ACC112 (cell line): ENCODE results near the gene PJVK.
"Not testable (repeated sequence)": the region's sequence is repeated elsewhere in the genome, so short reads cannot be mapped to it uniquely, and the experiment has no call there.

Experiments used
- H2AFZ ChIP-seq: fragments of 200-600 bp; sonication (generic); one replicate; pipeline ENCODE4 v1.6.0; 2017; ENCODE audit warnings: antibody characterized with exemption, low read length; ENCODE audit not compliant: unreplicated experiment
- H3K27ac ChIP-seq: fragments of 200-600 bp; sonication (generic); 2 replicates; pipeline ENCODE4 v1.5.1; 2014; ENCODE audit warnings: low read depth, mild to moderate bottlenecking, antibody characterized with exemption, low read length, moderate library complexity
- H3K27me3 ChIP-seq: fragments of 200-600 bp; sonication (generic); 2 replicates; pipeline ENCODE4 v1.6.1; 2014; ENCODE audit warnings: mild to moderate bottlenecking, antibody characterized with exemption, low read length, moderate library complexity, mixed read lengths; ENCODE audit not compliant: insufficient read depth
- H3K36me3 ChIP-seq: fragments of 200-600 bp; sonication (generic); 2 replicates; pipeline ENCODE4 v1.6.1; 2016; ENCODE audit warnings: mild to moderate bottlenecking, antibody characterized with exemption, low read length, moderate library complexity, mixed read lengths; ENCODE audit not compliant: insufficient read depth
- H3K4me1 ChIP-seq: fragments of 200-600 bp; sonication (generic); one replicate; pipeline ENCODE4 v1.6.1; 2016; ENCODE audit warnings: low read length, mixed read lengths; ENCODE audit not compliant: insufficient read depth, unreplicated experiment, control insufficient read depth
- H3K4me3 ChIP-seq: fragments of 200-600 bp; sonication (generic); 2 replicates; pipeline ENCODE4 v1.5.1; 2014; ENCODE audit warnings: mild to moderate bottlenecking, low read depth, low read length
- H3K79me2 ChIP-seq: fragments of 200-600 bp; sonication (generic); one replicate; pipeline ENCODE4 v1.6.0; 2016; ENCODE audit warnings: low read length; ENCODE audit not compliant: control insufficient read depth, unreplicated experiment, insufficient read depth

Gene PJVK

GRCh38 chr2:178415979-178416378 is 35.2 kb upstream of the PJVK start:
- Histone ChIP-seq H3K27me3 (no peaks in the 10 kb centered on the region), H3K4me3 (0 out of 2 replicates have a peak overlapping the region, but pooled peaks have one; percentile 14), H3K36me3 (peaks cover 4% of the 10 kb centered on the region; the same call in 1 of the 2 replicates), H3K27ac (no peak overlapping the region), H2AFZ (no peak overlapping the region), H3K4me1 (peaks cover 16% of the 10 kb centered on the region), H3K79me2 (peaks cover 58% of the 10 kb centered on the region)

GRCh38 chr2:178417916-178418315 is 33.3 kb upstream of the PJVK start:
- Histone ChIP-seq H3K36me3 (peaks cover 15% of the 10 kb centered on the region), H3K4me1 (peaks cover 16% of the 10 kb centered on the region), H2AFZ (no peak overlapping the region), H3K27ac (no peak overlapping the region), H3K79me2 (peaks cover 76% of the 10 kb centered on the region), H3K27me3 (no peaks in the 10 kb centered on the region), H3K4me3 (no peak overlapping the region)

GRCh38 chr2:178418426-178418825 is 32.8 kb upstream of the PJVK start:
- H3K4me1 ChIP-seq = peaks cover 16% of the 10 kb centered on the region
- peaks cover 82% of the 10 kb centered on the region for H3K79me2 ChIP-seq
- H3K4me3 ChIP-seq = no peak overlapping the region
- peaks cover 20% of the 10 kb centered on the region for H3K36me3 ChIP-seq
- no peak overlapping the region for H3K27ac ChIP-seq
- H2AFZ ChIP-seq = no peak overlapping the region
- no peaks in the 10 kb centered on the region for H3K27me3 ChIP-seq

- Histone ChIP-seq H3K27ac (no peak overlapping the region), H3K4me1 (peaks cover 16% of the 10 kb centered on the region), H3K27me3 (no peaks in the 10 kb centered on the region), H3K4me3 (no peak overlapping the region), H2AFZ (no peak overlapping the region), H3K36me3 (peaks cover 20% of the 10 kb centered on the region), H3K79me2 (peaks cover 85% of the 10 kb centered on the region)
Observed at GRCh38 chr2:178419123-178419522, 32.1 kb upstream of the PJVK start.

- H3K27me3 ChIP-seq = no peaks in the 10 kb centered on the region
- H2AFZ ChIP-seq = no peak overlapping the region
- peaks cover 16% of the 10 kb centered on the region for H3K4me1 ChIP-seq
- H3K79me2 ChIP-seq = peaks cover 85% of the 10 kb centered on the region
- peaks cover 25% of the 10 kb centered on the region for H3K36me3 ChIP-seq
- no peak overlapping the region for H3K4me3 ChIP-seq
- H3K27ac ChIP-seq = no peak overlapping the region
Observed at GRCh38 chr2:178420463-178420999, 30.6 kb upstream of the PJVK start.

- peaks cover 84% of the 10 kb centered on the region for H3K79me2 ChIP-seq
- no peak overlapping the region for H3K4me3 ChIP-seq
- H2AFZ ChIP-seq = no peak overlapping the region
- H3K36me3 ChIP-seq = peaks cover 36% of the 10 kb centered on the region
- H3K27ac ChIP-seq = no peak overlapping the region
- no peaks in the 10 kb centered on the region for H3K27me3 ChIP-seq
- H3K4me1 ChIP-seq = peaks cover 13% of the 10 kb centered on the region
Observed at GRCh38 chr2:178422097-178422496, 29.1 kb upstream of the PJVK start.

GRCh38 chr2:178423746-178424145 is 27.4 kb upstream of the PJVK start:
- H3K4me1 ChIP-seq, H3K4me3 ChIP-seq, H3K27me3 ChIP-seq, H2AFZ ChIP-seq, H3K27ac ChIP-seq: not testable (repeated sequence)
- Histone ChIP-seq H3K79me2 (peaks cover 76% of the 10 kb centered on the region), H3K36me3 (peaks cover 40% of the 10 kb centered on the region)

GRCh38 chr2:178425255-178425827 is 25.8 kb upstream of the PJVK start:
- no peak overlapping the region for H3K4me3 ChIP-seq
- H3K27me3 ChIP-seq = no peaks in the 10 kb centered on the region
- H3K36me3 ChIP-seq = peaks cover 43% of the 10 kb centered on the region
- no peaks in the 10 kb centered on the region for H3K4me1 ChIP-seq
- H3K27ac ChIP-seq = no peak overlapping the region
- peaks cover 63% of the 10 kb centered on the region for H3K79me2 ChIP-seq
- H2AFZ ChIP-seq = no peak overlapping the region

GRCh38 chr2:178426388-178426787 is 24.8 kb upstream of the PJVK start:
- Histone ChIP-seq H3K4me3 (no peak overlapping the region), H3K79me2 (peaks cover 54% of the 10 kb centered on the region), H3K4me1 (no peaks in the 10 kb centered on the region), H3K36me3 (peaks cover 42% of the 10 kb centered on the region), H3K27me3 (no peaks in the 10 kb centered on the region), H3K27ac (no peak overlapping the region), H2AFZ (no peak overlapping the region)

GRCh38 chr2:178427458-178427857 is 23.7 kb upstream of the PJVK start:
- peaks cover 43% of the 10 kb centered on the region for H3K36me3 ChIP-seq
- H3K79me2 ChIP-seq = peaks cover 45% of the 10 kb centered on the region
- no peak overlapping the region for H3K27ac ChIP-seq
- H3K27me3 ChIP-seq = no peaks in the 10 kb centered on the region
- no peaks in the 10 kb centered on the region for H3K4me1 ChIP-seq
- no peak overlapping the region for H2AFZ ChIP-seq
- no peak overlapping the region for H3K4me3 ChIP-seq

- Histone ChIP-seq H3K36me3 (peaks cover 42% of the 10 kb centered on the region), H2AFZ (no peak overlapping the region), H3K4me1 (no peaks in the 10 kb centered on the region), H3K27me3 (no peaks in the 10 kb centered on the region), H3K27ac (no peak overlapping the region), H3K4me3 (no peak overlapping the region), H3K79me2 (peaks cover 35% of the 10 kb centered on the region)
Observed at GRCh38 chr2:178428396-178428806, 22.8 kb upstream of the PJVK start.
